ENCODE data around the gene SLC1A1.

DNA sequence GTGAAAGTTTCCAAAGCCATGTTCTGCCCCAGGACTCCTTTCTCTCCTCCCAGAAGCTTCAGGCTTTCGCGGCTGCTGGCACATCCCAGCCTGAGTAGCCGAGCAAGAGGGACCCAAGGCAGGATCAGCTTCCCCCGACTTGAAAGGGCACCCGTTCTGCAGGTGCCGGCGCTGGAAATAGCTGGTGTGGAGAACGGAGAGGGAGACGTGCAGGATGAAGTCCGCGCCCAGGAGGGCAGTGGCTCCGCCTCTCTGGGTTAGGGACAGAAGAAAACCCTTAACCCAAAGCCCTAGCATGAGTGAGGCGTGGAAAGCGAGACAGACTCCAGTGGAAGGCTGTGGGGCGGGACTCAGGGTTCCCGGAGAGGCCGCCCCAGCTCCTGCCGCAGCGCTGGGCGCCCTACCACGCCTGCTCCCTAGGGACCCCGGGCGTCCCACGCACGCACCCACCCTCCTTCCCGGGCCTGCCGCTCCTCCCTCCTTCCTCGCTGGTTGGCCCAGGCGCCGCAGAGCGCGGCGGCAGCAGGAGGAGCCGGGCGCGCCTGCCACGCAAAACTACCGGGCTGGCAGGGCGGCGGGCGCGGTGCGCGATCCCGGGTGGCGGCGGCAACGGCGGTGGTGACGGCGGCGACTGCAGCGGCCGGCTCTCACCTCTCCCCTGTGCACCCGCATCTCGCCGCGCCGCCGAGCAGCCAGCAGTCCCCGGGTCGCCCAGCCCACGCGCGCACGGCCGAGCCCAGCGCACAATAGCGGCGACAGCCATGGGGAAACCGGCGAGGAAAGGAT is at the start of gene SLC1A1:
- TF ChIP-seq POLR2A (IDR thresholded peaks at IDR 0.05) (peak in 2 of 3 donors; percentile 44 to 58), CTCF (IDR thresholded peaks at IDR 0.05) (peak in 1 of 7 experiments; percentile 17)
